H1 (cell line): ENCODE results near the gene IDI2. TPM values are rescaled to one million over a fixed set of nuclear protein-coding genes. Genes with fewer than 3 reads are reported as not detected.

ENCODE experiments used
- ASH2L ChIP-seq: fragments of 200-600, 300-600 bp; sonication (generic); IDR thresholded peaks from one replicate; pipeline ENCODE4 v1.7.1; 2017; ENCODE audit warnings: low read length
- BACH1 ChIP-seq: IDR thresholded peaks from 2 replicates; pipeline ENCODE4 v1.6.1; 2012; ENCODE audit warnings: low read length, improper control_type of control experiment
- BRCA1 ChIP-seq: IDR thresholded peaks from 2 replicates; pipeline ENCODE4 v1.6.1; 2012; ENCODE audit warnings: low read depth, low read length, improper control_type of control experiment
- CBX5 ChIP-seq: fragments of 300-800, 300-1000 bp; sonication (generic); IDR thresholded peaks from 2 replicates; pipeline ENCODE4 v1.7.1; 2016; ENCODE audit warnings: antibody characterized with exemption, low read length, low read depth
- CHD1 ChIP-seq: IDR thresholded peaks from 2 replicates; pipeline ENCODE4 v1.6.1; 2012; ENCODE audit warnings: low read depth, low read length, improper control_type of control experiment
- JUND ChIP-seq: IDR thresholded peaks from 2 replicates; pipeline ENCODE4 v1.6.1; 2011; ENCODE audit warnings: mild to moderate bottlenecking, improper control_type of control experiment, low read length
- MAFK ChIP-seq: IDR thresholded peaks from 2 replicates; pipeline ENCODE4 v1.6.1; 2012; ENCODE audit warnings: low read depth, mild to moderate bottlenecking, improper control_type of control experiment, low read length
- NRF1 ChIP-seq: IDR thresholded peaks from 2 replicates; pipeline ENCODE4 v1.6.1; 2011; ENCODE audit warnings: mild to moderate bottlenecking, low read depth, low read length, improper control_type of control experiment
- RNF2 ChIP-seq: fragments of 200-900, 300-1000 bp; sonication (generic); IDR thresholded peaks from 2 replicates; pipeline ENCODE4 v1.7.1; 2016; ENCODE audit warnings: borderline replicate concordance, low read depth, mild to moderate bottlenecking, antibody characterized with exemption, low read length; ENCODE audit not compliant: poor library complexity, severe bottlenecking; ENCODE audit errors: missing control alignments
- SIX5 ChIP-seq: IDR thresholded peaks from 2 replicates; pipeline ENCODE4 v1.6.1; 2011; ENCODE audit warnings: mild to moderate bottlenecking, low read depth, low read length
- SP4 ChIP-seq: IDR thresholded peaks from 2 replicates; pipeline ENCODE4 v1.6.1; 2012; ENCODE audit warnings: low read length, inconsistent platforms
- TAF7 ChIP-seq: optimal IDR thresholded peaks from 2 replicates; pipeline ENCODE3; 2011; ENCODE audit warnings: low read depth, mild to moderate bottlenecking, inconsistent platforms, low read length, moderate library complexity, borderline replicate concordance
- YY1 ChIP-seq: IDR thresholded peaks from 2 replicates; pipeline ENCODE4 v1.6.1; 2011; ENCODE audit warnings: low read depth, mild to moderate bottlenecking, low read length
- polyA plus RNA-seq, 7 experiments: library from polyadenylated mRNA; depleted of rRNA in 3 of 7; stranded (reverse) in 5 of 7; unstranded in 2 of 7; fragments of >200 nt in 5 of 7; fragments of 200-250 nt in 2 of 7; gene quantifications; 1 replicate in 5 of 7; 2 replicates in 1 of 7; 4 replicates in 1 of 7; pipeline versions ENCODE4 v1.2.1 to v1.2.3, GENCODE V29; 2011 to 2013; ENCODE audit warnings: missing spikeins in 2 of 7, mixed read lengths in 2 of 7
- total RNA-seq: library from RNA; stranded (reverse); fragmentation: NEBNext Ultra II Directional; extraction: Animal tissue kit (Norgen Biotek cat#: 25700); gene quantifications from 2 replicates; pipeline ENCODE4 v1.2.1, GENCODE V29; 2021

IDI2 gene
- total and polyA plus RNA-seq, 2 of the 8 experiments (the other 6 are each of a cell fraction or from before 2014, with no cell fraction given) = not detected

DNA sequence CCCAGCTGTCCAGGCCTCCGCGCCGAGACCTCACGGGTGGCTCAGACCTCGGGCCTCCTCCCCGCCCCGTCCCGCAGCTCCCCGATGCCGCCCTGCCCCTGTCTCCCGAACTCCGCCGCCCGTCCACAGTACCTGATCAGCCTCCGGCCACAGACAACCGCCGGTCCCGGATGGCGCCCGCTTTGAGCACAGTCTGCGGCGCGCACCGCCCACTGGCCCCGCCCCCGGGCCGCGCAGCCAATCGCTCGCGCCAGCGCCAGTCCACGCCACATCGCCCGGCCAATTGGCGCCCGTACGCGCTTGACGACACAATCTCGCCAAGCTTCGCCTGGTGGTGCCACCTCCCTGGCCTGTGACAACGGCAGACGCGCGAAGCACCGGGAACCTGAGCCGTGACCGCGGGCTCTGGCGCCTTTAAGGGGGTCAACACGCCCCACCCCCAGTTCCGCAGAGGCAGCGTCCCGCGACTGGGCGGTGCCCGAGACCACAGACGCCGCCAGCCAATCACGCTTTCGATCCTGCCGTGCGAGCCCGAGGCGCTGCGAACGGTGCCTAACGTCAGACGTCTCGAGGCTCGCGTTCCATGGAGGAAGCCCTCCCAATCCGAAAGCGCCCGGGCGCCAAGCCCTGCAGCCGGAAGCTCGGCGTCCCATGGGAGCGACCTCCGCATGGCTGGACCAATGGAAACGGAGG, 23.2 kb upstream of the IDI2 start, which contains the start of gene IDI1 (continued):
- TF ChIP-seq RNF2 (no peak), SIX5 (no peak), NRF1 (no peak), CBX5 (no peak), ASH2L (peak; percentile 50), BRCA1 (no peak), SP4 (no peak), MAFK (no peak), TAF7 (peak; percentile 70), CHD1 (no peak), JUND (no peak), BACH1 (no peak), YY1 (no peak)
